GM18520 (cell line): Measurements from ENCODE around the gene METTL24.

Source experiments
- ATAC-seq: cut with Tn5 transposase; IDR thresholded peaks from one replicate; pipeline ENCODE4 v1.9.1; 2021; ENCODE audit not compliant: unreplicated experiment

The METTL24 gene

GRCh38 chr6:110357664-110358552 is at the start of gene METTL24:
TSS of gene METTL24 (minus strand) at chr6:110358349. CDS start at chr6:110358272, 77 bp downstream.
- ATAC-seq, result no peak

- no peak for ATAC-seq
Observed at GRCh38 chr6:110404607-110405006, 46.5 kb upstream of the METTL24 start.

- no peak for ATAC-seq
Observed at GRCh38 chr6:110401585-110402176, 43.5 kb upstream of the METTL24 start.

DNA sequence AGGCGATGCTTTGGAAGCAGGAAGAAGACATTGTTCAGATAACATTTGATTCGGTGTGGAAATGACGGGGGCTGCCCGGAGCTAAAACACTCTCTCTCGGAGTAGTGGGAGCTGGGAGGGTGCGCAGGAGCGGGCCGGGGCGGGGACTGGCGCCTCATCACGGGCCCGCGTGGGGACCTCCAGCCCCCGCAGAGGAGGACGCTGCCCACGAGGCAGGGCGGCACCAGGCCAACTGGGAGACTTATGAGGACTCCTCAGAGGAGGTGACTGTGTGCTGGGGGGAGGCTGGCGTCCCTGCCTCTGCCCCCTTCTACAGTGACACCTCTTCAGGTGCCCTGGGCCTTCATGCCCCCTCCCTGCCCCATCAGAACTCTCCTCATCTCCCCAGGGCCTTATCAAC is 42.1 kb upstream of the METTL24 start:
- no peak for ATAC-seq

DNA sequence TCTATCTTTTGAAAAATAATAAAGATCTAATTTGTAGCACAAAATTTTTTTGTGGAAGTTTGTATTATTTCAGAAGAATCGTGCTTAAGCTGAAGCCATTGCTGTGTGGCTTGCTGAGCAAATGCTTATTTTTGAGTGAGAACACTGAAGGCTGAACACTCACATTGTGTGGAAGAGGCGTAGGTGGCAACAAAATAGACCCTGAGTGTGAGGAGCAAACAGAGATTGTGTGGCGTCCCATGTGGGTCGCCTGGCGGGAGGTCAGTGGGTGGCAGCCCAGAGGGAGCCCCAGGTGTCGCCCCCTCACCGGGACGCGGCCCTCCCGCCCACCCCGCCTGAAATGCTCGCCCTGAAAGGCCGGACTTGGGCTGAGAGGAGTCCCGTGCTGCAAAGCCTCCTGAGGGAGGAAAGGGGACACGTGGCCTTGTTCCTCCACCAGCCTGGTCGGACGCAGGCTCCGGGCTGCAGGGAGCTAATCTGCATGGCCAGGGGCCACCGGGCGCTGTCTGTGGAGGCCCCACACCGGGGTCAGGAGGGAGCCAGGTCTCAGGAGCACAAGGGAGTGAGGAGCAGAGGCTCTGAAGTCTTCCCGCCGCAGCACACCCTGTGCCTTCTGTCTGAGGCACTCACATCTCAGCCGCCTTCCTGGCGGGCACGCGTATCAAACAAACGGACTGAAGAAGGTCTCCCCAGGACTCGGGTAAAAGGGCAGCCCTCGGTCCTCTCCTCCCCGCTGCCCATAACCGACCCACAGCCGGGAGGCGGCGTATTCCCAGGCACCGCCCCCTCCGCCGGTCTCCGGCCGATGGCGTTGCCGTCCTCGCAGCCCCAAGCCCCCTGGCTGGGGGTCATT is 41.3 kb upstream of the METTL24 start:
- ATAC-seq, result no peak

- ATAC-seq, result no peak
Observed at GRCh38 chr6:110398778-110399177, 40.6 kb upstream of the METTL24 start.

DNA sequence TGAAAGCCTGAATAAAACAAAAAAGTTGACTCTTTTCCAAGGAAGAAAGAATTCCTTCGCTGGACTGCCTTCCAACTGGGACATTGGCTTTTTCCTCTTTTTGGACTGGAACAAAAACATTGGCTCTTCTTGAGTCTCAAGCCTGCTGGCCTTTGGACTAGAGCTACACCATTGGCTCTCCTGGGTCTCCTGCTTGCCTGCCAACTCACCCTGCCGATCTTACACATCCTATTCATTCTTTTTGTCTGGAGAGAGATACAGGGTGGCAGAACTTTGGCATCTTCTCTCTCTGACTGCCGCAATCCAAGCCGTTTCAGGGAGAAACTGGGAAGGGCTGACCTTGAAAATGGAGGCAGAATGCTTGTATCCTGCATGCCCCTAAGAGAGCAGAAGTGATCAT is 37.1 kb upstream of the METTL24 start:
- ATAC-seq, result no peak

DNA sequence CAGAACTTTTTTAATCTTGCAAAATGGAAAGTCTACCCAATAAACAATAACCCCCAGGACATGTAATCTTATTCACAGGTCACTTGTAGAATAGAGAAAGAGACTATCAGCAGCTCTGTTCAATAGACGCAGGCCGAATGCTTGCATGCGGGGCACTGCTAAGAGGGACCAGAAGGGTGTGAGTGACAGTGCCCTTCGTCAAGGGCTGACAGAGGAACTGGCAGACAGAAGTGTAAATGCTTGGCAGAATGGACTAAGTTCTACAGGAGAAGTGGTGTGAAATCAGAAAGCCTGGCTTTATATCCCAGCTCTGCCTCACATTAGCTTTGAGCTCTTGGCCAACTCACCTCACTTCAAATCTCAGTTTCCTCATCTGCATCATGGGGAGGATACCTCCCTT is 36.3 kb upstream of the METTL24 start:
- no peak for ATAC-seq

DNA sequence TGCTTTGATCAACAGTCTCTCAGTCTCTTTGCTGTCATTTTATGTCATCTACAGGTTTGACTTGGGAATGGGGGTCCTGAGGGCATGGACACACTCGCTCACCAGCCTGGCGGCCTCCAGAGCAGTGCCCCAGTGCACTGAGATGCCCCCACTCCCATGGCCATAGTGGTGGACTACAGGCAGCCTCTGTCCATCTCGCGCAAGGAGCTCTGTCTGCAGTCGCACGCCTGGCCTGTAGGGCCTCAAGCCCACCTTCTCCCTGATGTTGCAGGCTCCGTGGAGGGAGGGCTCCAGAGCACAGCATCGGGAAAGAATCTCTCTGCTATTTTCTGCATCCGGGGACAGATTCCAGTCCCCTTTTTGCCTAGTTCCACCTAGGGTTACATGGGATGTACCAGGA is 34.6 kb upstream of the METTL24 start:
- ATAC-seq, result no peak

DNA sequence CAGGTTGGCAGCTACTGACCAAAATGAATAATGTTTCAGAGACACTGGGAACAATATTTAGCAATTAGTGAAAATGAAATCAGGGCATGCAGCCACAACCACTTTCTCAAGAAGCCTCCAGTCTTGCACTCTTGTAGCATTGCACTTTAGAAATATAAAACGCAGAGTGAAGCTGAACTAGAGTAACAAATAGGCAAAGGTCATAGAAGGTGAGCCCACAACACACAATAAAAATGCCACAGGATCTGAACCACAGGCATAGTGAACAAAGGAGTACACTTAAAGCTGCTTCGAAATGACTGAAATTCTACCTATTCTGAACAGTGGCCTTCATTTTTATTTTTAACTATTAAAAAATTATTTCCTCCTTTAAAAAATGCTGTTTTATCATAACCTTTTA is 32.3 kb upstream of the METTL24 start:
- ATAC-seq, result no peak

- no peak for ATAC-seq
Observed at GRCh38 chr6:110389689-110390382, 31.7 kb upstream of the METTL24 start.

- ATAC-seq, result no peak
Observed at GRCh38 chr6:110387986-110388385, 29.8 kb upstream of the METTL24 start.

- ATAC-seq, result no peak
Observed at GRCh38 chr6:110385458-110385863, 27.3 kb upstream of the METTL24 start.

DNA sequence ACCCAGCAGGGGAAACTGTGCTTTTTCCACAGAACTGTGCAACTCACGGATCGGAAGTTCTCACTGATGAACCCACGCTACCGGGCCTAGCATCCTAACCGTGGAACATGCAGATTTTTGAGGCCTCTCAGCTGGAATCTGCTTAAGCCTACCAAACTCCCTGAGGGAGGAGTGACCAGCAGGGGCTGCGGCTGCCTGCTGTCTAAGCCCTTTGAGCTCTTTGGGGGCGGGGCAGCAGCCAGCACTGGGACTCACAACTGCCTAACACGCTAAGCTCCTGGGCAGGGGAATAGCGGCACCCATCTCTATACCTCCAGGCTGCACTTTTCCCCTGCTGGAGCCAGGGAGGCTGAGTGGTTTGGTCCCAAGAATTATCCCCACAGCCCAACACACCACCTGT is 20.4 kb upstream of the METTL24 start:
- no peak for ATAC-seq

DNA sequence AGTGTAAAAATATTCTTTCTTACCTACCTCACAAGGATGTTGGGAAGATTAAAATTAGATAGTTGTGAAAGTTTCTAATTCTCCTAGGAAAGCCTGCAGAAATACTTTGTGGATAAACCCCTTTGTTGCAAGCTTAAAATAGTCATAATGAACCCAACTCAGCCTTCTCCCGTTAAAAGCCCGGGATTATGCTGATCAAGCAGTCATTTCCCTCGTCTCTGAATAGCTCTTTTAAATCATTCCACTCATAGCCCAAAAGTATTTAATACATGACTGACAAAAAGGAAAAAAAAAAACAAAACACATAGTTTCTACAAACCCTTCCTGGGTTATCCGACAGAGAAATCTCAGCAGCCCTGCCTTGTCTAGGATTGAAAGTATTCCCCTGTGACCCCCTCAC is 10.9 kb upstream of the METTL24 start:
- no peak for ATAC-seq

GRCh38 chr6:110368284-110368683 is 10.1 kb upstream of the METTL24 start:
- ATAC-seq, result no peak

DNA sequence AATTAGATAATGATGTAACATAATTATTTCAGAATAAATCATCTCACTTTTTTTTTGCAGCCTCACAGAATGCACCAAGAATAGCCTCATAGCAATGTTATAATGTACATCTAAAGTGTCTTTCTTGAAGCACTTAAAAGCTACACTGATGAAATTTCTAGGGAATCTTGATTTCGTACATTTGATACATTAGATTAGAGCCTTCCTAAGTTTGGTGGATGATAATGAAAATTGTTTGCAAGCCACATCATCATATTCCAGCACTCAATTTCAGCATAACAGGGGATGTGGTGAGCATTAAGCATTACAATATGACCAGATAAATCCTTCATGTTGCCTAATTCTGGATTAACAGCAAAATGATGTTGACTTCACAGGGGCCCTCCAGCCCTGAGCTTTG is 9.7 kb upstream of the METTL24 start:
- no peak for ATAC-seq

DNA sequence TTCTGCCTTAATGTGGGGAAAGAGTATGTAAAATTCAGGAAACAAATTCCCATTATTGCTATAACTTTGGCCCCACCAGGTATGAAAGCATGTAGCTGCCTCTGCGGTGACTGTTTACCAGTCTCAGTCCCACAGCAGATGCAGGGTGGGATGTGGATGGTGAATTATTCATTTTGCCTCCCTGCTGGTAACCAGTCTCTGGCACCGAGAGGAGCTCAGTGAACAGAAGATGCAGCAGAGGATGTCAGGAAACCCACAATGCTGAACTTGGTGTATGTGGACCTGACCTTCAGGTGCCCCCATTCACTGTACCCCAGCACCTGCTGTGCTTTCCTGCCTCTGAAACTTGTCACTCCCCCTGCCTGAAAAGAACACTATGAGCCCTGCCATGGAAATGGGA is 8.8 kb upstream of the METTL24 start:
- no peak for ATAC-seq

DNA sequence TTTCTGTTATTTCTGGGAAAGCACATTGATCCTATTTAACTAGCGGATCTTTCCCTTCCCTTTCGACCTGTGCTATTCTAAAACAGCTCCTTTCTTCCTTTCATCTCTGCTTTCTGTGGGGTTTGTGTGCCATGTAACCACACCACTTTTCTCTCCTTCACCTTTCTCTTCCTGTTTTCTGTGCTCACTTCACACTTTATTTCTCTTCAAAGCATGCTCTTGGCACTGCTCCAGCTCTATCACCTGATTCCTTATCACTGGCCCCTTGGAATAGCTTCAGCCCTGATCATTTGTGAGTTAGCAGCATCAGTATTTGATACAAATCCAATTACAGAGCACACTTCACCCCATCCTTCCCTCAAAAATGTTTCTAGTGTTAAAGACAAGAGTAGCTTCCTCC is 8.1 kb upstream of the METTL24 start:
- no peak for ATAC-seq

DNA sequence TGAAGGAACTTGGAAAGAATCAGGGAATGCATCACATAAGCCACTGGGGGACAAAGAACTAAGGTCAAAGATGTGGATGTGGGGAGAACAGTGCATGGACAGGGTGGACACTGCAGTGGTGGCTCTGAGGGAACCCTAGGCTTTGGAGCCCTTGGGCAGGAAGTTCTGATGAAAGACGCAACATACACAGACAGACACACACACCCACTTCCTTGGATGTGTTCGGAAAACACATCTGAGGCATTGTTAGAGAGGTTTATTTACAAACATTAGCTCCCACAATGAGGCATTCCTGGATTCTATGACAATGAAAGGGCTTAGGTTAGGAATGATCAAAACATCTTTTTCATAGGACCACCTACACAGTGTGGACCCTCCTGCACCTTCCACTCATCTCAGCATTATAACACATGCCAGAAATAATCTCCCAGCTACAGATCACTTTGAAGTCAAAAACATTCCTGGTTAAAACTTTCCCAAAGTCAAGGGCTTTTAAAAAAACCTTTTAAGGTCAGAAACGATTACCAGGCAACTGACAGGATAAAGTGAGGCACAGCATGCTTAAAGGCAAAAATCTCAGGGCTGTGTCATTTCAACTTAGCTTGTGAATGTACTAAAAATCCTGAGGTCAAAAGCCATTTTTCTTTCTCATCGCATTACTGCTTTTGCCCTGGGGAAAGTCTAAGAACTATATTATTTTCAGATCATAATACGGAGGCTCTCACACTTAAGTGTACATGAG is 6.4 kb upstream of the METTL24 start:
- no peak for ATAC-seq
